Neural progenitor cell (in vitro differentiated cells): ENCODE measurements around the gene AMIGO2. TPM values are rescaled to one million over a fixed set of nuclear protein-coding genes. Genes with fewer than 3 reads are reported as not detected.
A peak's percentile ranks its signal among the peaks of the same experiment; 100 is the strongest.

Experiments used
- DNase-seq: peaks from one replicate; pipeline ENCODE4 v3.0.0-alpha.2; 2016; ENCODE audit warnings: low spot score
- H2AFZ ChIP-seq: fragments of 200-600 bp; sonication (generic); replicated peaks from 2 replicates; pipeline ENCODE4 v1.6.1; 2016; ENCODE audit warnings: antibody characterized with exemption
- H3F3A ChIP-seq: fragments of 200-600 bp; sonication (generic); 2 replicates; pipeline ENCODE4 v1.6.1; 2016; ENCODE audit warnings: antibody characterized with exemption, low read depth
- H3K27ac ChIP-seq: fragments of 200-600 bp; sonication (generic); 2 replicates; pipeline ENCODE4 v1.5.1; 2016; ENCODE audit warnings: mild to moderate bottlenecking
- H3K27me3 ChIP-seq: fragments of 200-600 bp; sonication (generic); 2 replicates; pipeline ENCODE4 v1.6.1; 2016; ENCODE audit warnings: mild to moderate bottlenecking, moderate library complexity
- H3K36me3 ChIP-seq: fragments of 200-600 bp; sonication (generic); 2 replicates; pipeline ENCODE4 v1.5.1; 2016
- H3K4me1 ChIP-seq: fragments of 200-600 bp; sonication (generic); 2 replicates; pipeline ENCODE4 v1.6.1; 2016; ENCODE audit warnings: mixed run types
- H3K4me2 ChIP-seq: fragments of 200-600 bp; sonication (generic); 2 replicates; pipeline ENCODE4 v1.6.1; 2016
- H3K4me3 ChIP-seq: fragments of 200-600 bp; sonication (generic); 2 replicates; pipeline ENCODE4 v1.5.1; 2016
- H3K79me2 ChIP-seq: fragments of 200-600 bp; sonication (generic); 2 replicates; pipeline ENCODE4 v1.6.1; 2016; ENCODE audit warnings: low read depth
- H3K9ac ChIP-seq: fragments of 200-600 bp; sonication (generic); 2 replicates; pipeline ENCODE4 v1.6.1; 2016
- H3K9me3 ChIP-seq: fragments of 200-600 bp; sonication (generic); 2 replicates; pipeline ENCODE4 v1.5.1; 2016; ENCODE audit warnings: low read depth
- H4K20me1 ChIP-seq: fragments of 200-600 bp; sonication (generic); 2 replicates; pipeline ENCODE4 v1.6.1; 2016; ENCODE audit warnings: low read depth
- H3K27ac Mint-ChIP-seq: 3 replicates; pipeline ENCODE4 v1.8.0; 2021; ENCODE audit warnings: mixed read lengths
- H3K27me3 Mint-ChIP-seq: 2 replicates; pipeline ENCODE4 v1.8.0; 2022; ENCODE audit warnings: low read depth, mild to moderate bottlenecking, inconsistent platforms, moderate library complexity, mixed read lengths; ENCODE audit not compliant: insufficient read depth
- H3K36me3 Mint-ChIP-seq: 3 replicates; pipeline ENCODE4 v1.8.0; 2021; ENCODE audit warnings: mixed read lengths
- H3K4me1 Mint-ChIP-seq: 3 replicates; pipeline ENCODE4 v1.8.0; 2021; ENCODE audit warnings: mixed read lengths
- H3K4me3 Mint-ChIP-seq: 3 replicates; pipeline ENCODE4 v1.8.0; 2021; ENCODE audit warnings: mild to moderate bottlenecking, moderate library complexity, mixed read lengths
- H3K9me3 Mint-ChIP-seq: 3 replicates; pipeline ENCODE4 v1.8.0; 2020; ENCODE audit warnings: mixed read lengths
- CTCF ChIP-seq: fragments of 200-600 bp; sonication (generic); IDR thresholded peaks from 2 replicates; pipeline ENCODE4 v1.5.1; 2017; ENCODE audit warnings: antibody characterized with exemption, mild to moderate bottlenecking
- EZH2 ChIP-seq: fragments of 200-600 bp; sonication (generic); IDR thresholded peaks from 2 replicates; pipeline ENCODE4 v1.6.1; 2017; ENCODE audit warnings: antibody characterized with exemption, mild to moderate bottlenecking, moderate library complexity
- EZH2phosphoT487 ChIP-seq: fragments of 200-600 bp; sonication (generic); IDR thresholded peaks from 2 replicates; pipeline ENCODE4 v1.6.1; 2017; ENCODE audit warnings: antibody characterized with exemption
- total RNA-seq: library from RNA; depleted of rRNA; stranded (reverse); fragments of >200 nt; gene quantifications from 2 replicates; pipeline ENCODE4 v1.2.3, GENCODE V29; 2015; ENCODE audit warnings: low replicate concordance

Gene AMIGO2
- total RNA-seq, 1 donor from 2014 or later: 1.6 TPM

- Histone ChIP-seq H3K79me2 (no peaks in the 10 kb centered on the region), H3K9ac (no peak overlapping the region), H3K27ac (no peak overlapping the region), H3K4me2 (no peak overlapping the region), H3K27me3 (no peaks in the 10 kb centered on the region), H3K36me3 (no peaks in the 10 kb centered on the region), H2AFZ (no peak overlapping the region), H3K9me3 (no peaks in the 10 kb centered on the region), H3F3A (peaks cover 16% of the 10 kb centered on the region), H3K4me1 (peaks cover 15% of the 10 kb centered on the region), H4K20me1 (no peaks in the 10 kb centered on the region), H3K4me3 (no peak overlapping the region)
- Mint-ChIP-seq H3K4me1 (peaks cover 19% of the 10 kb centered on the region), H3K27ac (no peak overlapping the region), H3K9me3 (no peaks in the 10 kb centered on the region), H3K36me3 (no peaks in the 10 kb centered on the region), H3K27me3 (no peaks in the 10 kb centered on the region), H3K4me3 (no peak overlapping the region)
- no peak for DNase-seq
- TF ChIP-seq CTCF: no peak
- no peak for TF ChIP-seq EZH2
- no peak for TF ChIP-seq EZH2phosphoT487
Measured at GRCh38 chr12:47070310-47070709, 9.4 kb downstream of the AMIGO2 start.

- no peak overlapping the region for H3K4me3 ChIP-seq
- no peak overlapping the region for H3K27ac Mint-ChIP-seq
- no peaks in the 10 kb centered on the region for H3K79me2 ChIP-seq
- H3F3A ChIP-seq: peaks cover 16% of the 10 kb centered on the region
- peak overlapping the region; percentile 61 for H2AFZ ChIP-seq
- no peaks in the 10 kb centered on the region for H3K27me3 Mint-ChIP-seq
- H3K9me3 Mint-ChIP-seq: no peaks in the 10 kb centered on the region
- H3K36me3 Mint-ChIP-seq: no peaks in the 10 kb centered on the region
- no peaks in the 10 kb centered on the region for H3K27me3 ChIP-seq
- peak; percentile 39 for DNase-seq
- no peak overlapping the region for H3K4me3 Mint-ChIP-seq
- H3K4me1 Mint-ChIP-seq: peaks cover 19% of the 10 kb centered on the region
- H4K20me1 ChIP-seq: no peaks in the 10 kb centered on the region
- no peak overlapping the region for H3K9ac ChIP-seq
- H3K36me3 ChIP-seq: no peaks in the 10 kb centered on the region
- TF ChIP-seq CTCF (no peak), EZH2phosphoT487 (no peak), EZH2 (no peak)
- H3K4me2 ChIP-seq: peak overlapping the region; percentile 58
- no peaks in the 10 kb centered on the region for H3K9me3 ChIP-seq
- H3K4me1 ChIP-seq: peaks cover 15% of the 10 kb centered on the region
- H3K27ac ChIP-seq: no peak overlapping the region
Measured at GRCh38 chr12:47068539-47068938, 11.2 kb downstream of the AMIGO2 start.

GRCh38 chr12:47067771-47068431 lies 11.9 kb downstream of the AMIGO2 start:
- Histone ChIP-seq H3K27ac (no peak overlapping the region), H3K4me3 (no peak overlapping the region), H2AFZ (no peak overlapping the region), H3K9ac (no peak overlapping the region), H3K4me1 (peaks cover 15% of the 10 kb centered on the region), H4K20me1 (no peaks in the 10 kb centered on the region), H3K36me3 (no peaks in the 10 kb centered on the region), H3K27me3 (no peaks in the 10 kb centered on the region), H3F3A (peaks cover 16% of the 10 kb centered on the region), H3K9me3 (no peaks in the 10 kb centered on the region), H3K4me2 (no peak overlapping the region), H3K79me2 (no peaks in the 10 kb centered on the region)
- Mint-ChIP-seq H3K27me3 (no peaks in the 10 kb centered on the region), H3K4me3 (no peak overlapping the region), H3K9me3 (no peaks in the 10 kb centered on the region), H3K27ac (no peak overlapping the region), H3K4me1 (peaks cover 19% of the 10 kb centered on the region), H3K36me3 (no peaks in the 10 kb centered on the region)
- no peak for TF ChIP-seq EZH2phosphoT487
- no peak for TF ChIP-seq CTCF
- TF ChIP-seq EZH2: no peak
- peak; percentile 24 for DNase-seq
